ENCODE data around the gene SLC30A3. TPM values are rescaled to one million over a fixed set of nuclear protein-coding genes. Genes with fewer than 3 reads are reported as not detected.
"Not testable (repeated sequence)": the region's sequence is repeated elsewhere in the genome, so short reads cannot be mapped to it uniquely, and the experiment has no call there.

Gene SLC30A3
- total RNA-seq, 1 donor from 2014 or later = 0.08 TPM

GRCh38 chr2:27271631-27272340 lies 8.9 kb upstream of the SLC30A3 start:
- no peak overlapping the region for H3K4me3 ChIP-seq (ENCODE audit: low read depth, low read length)
- peaks cover 27% of the 10 kb centered on the region for H3K27me3 ChIP-seq (ENCODE audit: control insufficient read depth, insufficient read depth, low read length)
- H3K36me3 ChIP-seq (ENCODE audit: control insufficient read depth, insufficient read depth, low read length) = no peaks in the 10 kb centered on the region
- no peak for TF ChIP-seq CTCF (IDR thresholded peaks at IDR 0.05; ENCODE audit: insufficient read depth, low read length, poor library complexity, severe bottlenecking)
- no peak for DNase-seq (ENCODE audit: low read depth)

GRCh38 chr2:27270670-27271069 lies 7.8 kb upstream of the SLC30A3 start:
- Histone ChIP-seq H3K27me3 (ENCODE audit: control insufficient read depth, insufficient read depth, low read length) (peaks cover 32% of the 10 kb centered on the region), H3K4me3 (ENCODE audit: low read depth, low read length) (no peak overlapping the region), H3K36me3 (ENCODE audit: control insufficient read depth, insufficient read depth, low read length) (no peaks in the 10 kb centered on the region)
- DNase-seq (ENCODE audit: low read depth) = no peak
- no peak for TF ChIP-seq CTCF (IDR thresholded peaks at IDR 0.05; ENCODE audit: insufficient read depth, low read length, poor library complexity, severe bottlenecking)

GRCh38 chr2:27270131-27270530 lies 7.3 kb upstream of the SLC30A3 start:
- Histone ChIP-seq H3K27me3 (ENCODE audit: control insufficient read depth, insufficient read depth, low read length) (peaks cover 34% of the 10 kb centered on the region), H3K4me3 (ENCODE audit: low read depth, low read length) (no peak overlapping the region), H3K36me3 (ENCODE audit: control insufficient read depth, insufficient read depth, low read length) (no peaks in the 10 kb centered on the region)
- no peak for TF ChIP-seq CTCF (IDR thresholded peaks at IDR 0.05; ENCODE audit: insufficient read depth, low read length, poor library complexity, severe bottlenecking)
- DNase-seq (ENCODE audit: low read depth) = no peak

GRCh38 chr2:27268296-27268695 lies 5.4 kb upstream of the SLC30A3 start:
- peaks cover 52% of the 10 kb centered on the region for H3K27me3 ChIP-seq (ENCODE audit: control insufficient read depth, insufficient read depth, low read length)
- not testable (repeated sequence) for DNase-seq (ENCODE audit: low read depth); H3K4me3 ChIP-seq (ENCODE audit: low read depth, low read length); H3K36me3 ChIP-seq (ENCODE audit: control insufficient read depth, insufficient read depth, low read length)

GRCh38 chr2:27265536-27265870 lies 2.7 kb upstream of the SLC30A3 start:
- TF ChIP-seq CTCF (IDR thresholded peaks at IDR 0.05; ENCODE audit: insufficient read depth, low read length, poor library complexity, severe bottlenecking) = no peak
- Histone ChIP-seq H3K36me3 (ENCODE audit: control insufficient read depth, insufficient read depth, low read length) (no peaks in the 10 kb centered on the region), H3K27me3 (ENCODE audit: control insufficient read depth, insufficient read depth, low read length) (peaks cover 69% of the 10 kb centered on the region), H3K4me3 (ENCODE audit: low read depth, low read length) (no peak overlapping the region)
- DNase-seq (ENCODE audit: low read depth) = no peak

GRCh38 chr2:27264753-27265535 lies 2.1 kb upstream of the SLC30A3 start:
- TF ChIP-seq CTCF (IDR thresholded peaks at IDR 0.05; ENCODE audit: insufficient read depth, low read length, poor library complexity, severe bottlenecking) = peak; percentile 48
- Histone ChIP-seq H3K27me3 (ENCODE audit: control insufficient read depth, insufficient read depth, low read length) (peaks cover 75% of the 10 kb centered on the region), H3K36me3 (ENCODE audit: control insufficient read depth, insufficient read depth, low read length) (no peaks in the 10 kb centered on the region), H3K4me3 (ENCODE audit: low read depth, low read length) (peak overlapping the region; percentile 22)
- DNase-seq (ENCODE audit: low read depth) = no peak

Measured in kidney epithelial cell (primary cell).